ENCODE data around the gene TMPRSS11B. TPM values are rescaled to one million over a fixed set of nuclear protein-coding genes. Genes with fewer than 3 reads are reported as not detected.

The TMPRSS11B gene
- total RNA-seq, 4 donors from 2014 or later = 0.83 TPM; not detected in 3

- WGBS = 93% methylated on average over 24 of the region's 27 CpGs
- Histone ChIP-seq H3K36me3 (no peaks in the 10 kb centered on the region), H3K4me1 (no peaks in the 10 kb centered on the region), H3K4me3 (no peak overlapping the region), H3K27ac (replicated peaks in 1 of 4) (no peak overlapping the region), H3K27me3 (no peaks in the 10 kb centered on the region), H3K9me3 (no peaks in the 10 kb centered on the region)
- intact Hi-C loops (cut with DNase I) = no loop called here
- TF ChIP-seq POLR2A (IDR thresholded peaks at IDR 0.05; ENCODE audit: low read depth) (no peak), CTCF (IDR thresholded peaks at IDR 0.05) (no peak), POLR2AphosphoS5 (IDR thresholded peaks at IDR 0.05) (no peak), EP300 (IDR thresholded peaks at IDR 0.05) (no peak)
- DNase-seq (ENCODE audit: extremely low spot score) = no peak
Observed at GRCh38 chr4:68182382-68182820, 63.1 kb downstream of the TMPRSS11B start.

- Histone ChIP-seq H3K36me3 (no peaks in the 10 kb centered on the region), H3K9me3 (no peaks in the 10 kb centered on the region), H3K27ac (replicated peaks in 1 of 4) (no peak overlapping the region), H3K4me3 (no peak overlapping the region), H3K4me1 (no peaks in the 10 kb centered on the region), H3K27me3 (no peaks in the 10 kb centered on the region)
- TF ChIP-seq POLR2A (IDR thresholded peaks at IDR 0.05; ENCODE audit: low read depth) (no peak), EP300 (IDR thresholded peaks at IDR 0.05) (no peak), POLR2AphosphoS5 (IDR thresholded peaks at IDR 0.05) (no peak), CTCF (IDR thresholded peaks at IDR 0.05) (no peak)
- WGBS = 60% methylated on average over 1 of the region's 1 CpG
- DNase-seq (ENCODE audit: extremely low spot score) = no peak
- intact Hi-C loops (cut with DNase I) = no loop called here
Observed at GRCh38 chr4:68180849-68181526, 64.5 kb downstream of the TMPRSS11B start.

GRCh38 chr4:68176904-68177303 is 68.6 kb downstream of the TMPRSS11B start:
- 37% methylated on average over 2 of the region's 2 CpGs for WGBS
- TF ChIP-seq POLR2AphosphoS5 (IDR thresholded peaks at IDR 0.05) = no peak
- TF ChIP-seq EP300 (IDR thresholded peaks at IDR 0.05) = no peak
- no peak for TF ChIP-seq CTCF (IDR thresholded peaks at IDR 0.05)
- DNase-seq (ENCODE audit: extremely low spot score) = no peak
- Histone ChIP-seq H3K36me3 (no peaks in the 10 kb centered on the region), H3K9me3 (no peaks in the 10 kb centered on the region), H3K27ac (replicated peaks in 1 of 4) (no peak overlapping the region), H3K4me1 (no peaks in the 10 kb centered on the region), H3K4me3 (no peak overlapping the region), H3K27me3 (peaks cover 0 to 7% (median 0%) of the 10 kb centered on the region in 4 donors)
- intact Hi-C loops (cut with DNase I) = no loop called here

Other genes starting within 250 kb of the TMPRSS11B start
- not detected for gene TMPRSS11F, start 115.8 kb downstream of the TMPRSS11B start, total RNA-seq
- gene YTHDC1, start 104.4 kb upstream of the TMPRSS11B start, total RNA-seq = 10 to 100 TPM; 55.4 to 68.7 (median 61.4) TPM
- gene TMPRSS11E, start 201.8 kb upstream of the TMPRSS11B start, total RNA-seq = under 1 TPM in 1 of 4 donors, not detected in 3; 0.42 TPM

Measured in esophagus muscularis mucosa (tissue), 4 donors.